HepG2 (cell line): Measurements from ENCODE around the gene LAMTOR3. TPM values are rescaled to one million over a fixed set of nuclear protein-coding genes. Genes with fewer than 3 reads are reported as not detected.

ENCODE experiments used
- CSRNP1 ChIP-seq: sonication (generic); formaldehyde crosslinking; IDR thresholded peaks from 2 replicates; pipeline ENCODE4 v1.8.1; 2023; ENCODE audit warnings: mild to moderate bottlenecking, missing genetic modification reagents
- IRF9 ChIP-seq: sonication (generic); formaldehyde crosslinking; IDR thresholded peaks from 2 replicates; pipeline ENCODE4 v1.8.0; 2022; ENCODE audit warnings: missing genetic modification reagents, mild to moderate bottlenecking, borderline replicate concordance
- NR2F6 ChIP-seq, 2 experiments: IDR thresholded peaks; 2 replicates each; pipeline ENCODE4 v1.6.1; 2016; ENCODE audit warnings: antibody characterized with exemption in 1 of 2, mild to moderate bottlenecking in 1 of 2
- PHF21A ChIP-seq: sonication (generic); formaldehyde crosslinking; IDR thresholded peaks from 2 replicates; pipeline ENCODE4 v1.5.0; 2020; ENCODE audit warnings: mild to moderate bottlenecking, missing genetic modification reagents
- RARA ChIP-seq: IDR thresholded peaks from 2 replicates; pipeline ENCODE4 v1.6.1; 2016; ENCODE audit warnings: missing genetic modification reagents, missing compliant biosample characterization
- SETDB1 ChIP-seq: sonication (generic); formaldehyde crosslinking; IDR thresholded peaks from 2 replicates; pipeline ENCODE4 v1.5.1; 2020; ENCODE audit warnings: missing genetic modification reagents, mild to moderate bottlenecking, borderline replicate concordance
- SMYD3 ChIP-seq: sonication (generic); formaldehyde crosslinking; IDR thresholded peaks from 2 replicates; pipeline ENCODE4 v1.8.1; 2023; ENCODE audit warnings: mild to moderate bottlenecking, missing genetic modification reagents
- STAG1 ChIP-seq: sonication (generic); formaldehyde crosslinking; IDR thresholded peaks from 2 replicates; pipeline ENCODE4 v1.4.0; 2020; ENCODE audit warnings: missing genetic modification reagents
- TCF12 ChIP-seq, 2 experiments: fragments of 450-650 bp in 1 of 2; sonication (generic) in 1 of 2; formaldehyde crosslinking in 1 of 2; IDR thresholded peaks; 2 replicates each; pipeline versions ENCODE4 v1.6.1 to v1.8.0; 2017 to 2022; ENCODE audit warnings: antibody characterized with exemption in 1 of 2, mild to moderate bottlenecking in 1 of 2, missing genetic modification reagents in 1 of 2, moderate library complexity in 1 of 2
- TFDP2 ChIP-seq: sonication (generic); formaldehyde crosslinking; IDR thresholded peaks from 2 replicates; pipeline ENCODE4 v1.4.0; 2020; ENCODE audit warnings: missing genetic modification reagents
- XBP1 ChIP-seq: sonication (generic); formaldehyde crosslinking; IDR thresholded peaks from 2 replicates; pipeline ENCODE4 v1.5.0; 2020; ENCODE audit warnings: missing genetic modification reagents
- YEATS2 ChIP-seq: sonication (generic); formaldehyde crosslinking; IDR thresholded peaks from 2 replicates; pipeline ENCODE4 v1.4.0; 2020; ENCODE audit warnings: missing genetic modification reagents, borderline replicate concordance
- ZBTB25 ChIP-seq: IDR thresholded peaks from 2 replicates; pipeline ENCODE4 v1.6.1; 2018; ENCODE audit warnings: missing genetic modification reagents
- ZBTB44 ChIP-seq: sonication (generic); formaldehyde crosslinking; IDR thresholded peaks from 2 replicates; pipeline ENCODE4 v1.4.0; 2020; ENCODE audit warnings: missing genetic modification reagents
- ZFP90 ChIP-seq: sonication (generic); formaldehyde crosslinking; IDR thresholded peaks from 2 replicates; pipeline ENCODE4 v1.8.0; 2022; ENCODE audit warnings: missing genetic modification reagents, mild to moderate bottlenecking, inconsistent platforms, borderline replicate concordance
- ZNF10 ChIP-seq: sonication (generic); formaldehyde crosslinking; IDR thresholded peaks from 2 replicates; pipeline ENCODE4 v1.4.0; 2020; ENCODE audit warnings: mild to moderate bottlenecking, low read depth, missing genetic modification reagents, borderline replicate concordance
- ZNF230 ChIP-seq: sonication (generic); formaldehyde crosslinking; IDR thresholded peaks from 2 replicates; pipeline ENCODE4 v1.4.0; 2020; ENCODE audit warnings: mild to moderate bottlenecking, missing genetic modification reagents
- ZNF232 ChIP-seq: sonication (generic); formaldehyde crosslinking; IDR thresholded peaks from 2 replicates; pipeline ENCODE4 v1.4.0; 2020; ENCODE audit warnings: missing genetic modification reagents, borderline replicate concordance
- ZNF251 ChIP-seq: sonication (generic); formaldehyde crosslinking; IDR thresholded peaks from 2 replicates; pipeline ENCODE4 v1.9.0; 2021; ENCODE audit warnings: mild to moderate bottlenecking, missing genetic modification reagents
- ZNF274 ChIP-seq: sonication (generic); formaldehyde crosslinking; IDR thresholded peaks from 2 replicates; pipeline ENCODE4 v1.5.1; 2020; ENCODE audit warnings: mild to moderate bottlenecking, missing genetic modification reagents
- ZNF446 ChIP-seq: sonication (generic); formaldehyde crosslinking; IDR thresholded peaks from 2 replicates; pipeline ENCODE4 v1.5.0; 2020; ENCODE audit warnings: mild to moderate bottlenecking, missing genetic modification reagents
- ZNF607 ChIP-seq: sonication (generic); formaldehyde crosslinking; IDR thresholded peaks from 2 replicates; pipeline ENCODE4 v1.5.1; 2020; ENCODE audit warnings: missing genetic modification reagents, mild to moderate bottlenecking, borderline replicate concordance
- ZNF841 ChIP-seq: sonication (generic); formaldehyde crosslinking; IDR thresholded peaks from 2 replicates; pipeline ENCODE4 v1.8.1; 2023; ENCODE audit warnings: missing genetic modification reagents, borderline replicate concordance
- polyA plus RNA-seq, 8 experiments: library from polyadenylated mRNA; depleted of rRNA in 3 of 8; stranded (reverse) in 7 of 8; unstranded in 1 of 8; fragments of >200 nt; fragmentation: Illumina TruSeq in 4 of 8; extraction: Trizol in 4 of 8; gene quantifications; 2 replicates each; pipeline versions ENCODE4 v1.2.1 to v1.2.3, GENCODE V29; 2011 to 2016; ENCODE audit warnings: low read depth in 4 of 8, missing spikeins in 1 of 8, mixed read lengths in 1 of 8; ENCODE audit not compliant: insufficient read depth in 1 of 8
- total RNA-seq, 5 experiments: library from RNA; depleted of rRNA; stranded (reverse); fragments of >200 nt; fragmentation: Illumina TruSeq; extraction: Trizol; gene quantifications; 2 replicates each; pipeline ENCODE4 v1.2.3, GENCODE V29; 2016; ENCODE audit warnings: low read depth in 1 of 5

Gene LAMTOR3
- total and polyA plus RNA-seq, 2 of the 13 experiments (the other 11 are each of a cell fraction or from before 2014, with no cell fraction given) = 47.6 to 49.1 TPM

- TF ChIP-seq TCF12 (IDR thresholded peaks at IDR 0.05) (no peak), TCF12 (CRISPR knock-in tag; IDR thresholded peaks at IDR 0.05) (no peak), ZNF10 (CRISPR knock-in tag) (no peak), ZNF230 (CRISPR knock-in tag) (no peak), ZNF841 (CRISPR knock-in tag) (no peak), ZBTB25 (peak; percentile 44; the same call in 1 of the 2 replicates), IRF9 (CRISPR knock-in tag) (no peak), ZFP90 (CRISPR knock-in tag) (no peak), SETDB1 (CRISPR knock-in tag) (no peak), XBP1 (CRISPR knock-in tag) (no peak), ZBTB44 (CRISPR knock-in tag) (no peak), NR2F6 (IDR thresholded peaks at IDR 0.05) (no peak), NR2F6 (CRISPR knock-in tag; IDR thresholded peaks at IDR 0.05) (peak; percentile 32; the same call in 1 of the 2 replicates), TFDP2 (CRISPR knock-in tag) (peak; percentile 71), STAG1 (CRISPR knock-in tag) (no peak), ZNF446 (CRISPR knock-in tag) (no peak), CSRNP1 (CRISPR knock-in tag) (no peak), ZNF251 (CRISPR knock-in tag) (no peak), PHF21A (CRISPR knock-in tag) (no peak), ZNF232 (CRISPR knock-in tag) (no peak), SMYD3 (no peak), RARA (no peak), YEATS2 (CRISPR knock-in tag) (peak; percentile 90; the same call in 1 of the 2 replicates), ZNF607 (CRISPR knock-in tag) (no peak), ZNF274 (no peak)
These were observed at the start of gene LAMTOR3 (continued) for GRCh38 chr4:99894161-99894997.
